Fibroblast of lung (primary cell): Measurements from ENCODE around the gene HNRNPM.

Experiments
- EZH2 ChIP-seq: IDR thresholded peaks from 2 replicates; pipeline ENCODE4 v1.5.1; 2012; ENCODE audit warnings: low read length, control low read depth, mild to moderate bottlenecking; ENCODE audit errors: missing control alignments
- TF ChIP-seq, protein P1 (sequence below), 2 donors: IDR thresholded peaks in 1 of 2; conservative IDR thresholded peaks in 1 of 2; 1 replicate in 1 of 2; 2 replicates in 1 of 2; pipeline ENCODE4 v1.5.1; 2011 to 2012; ENCODE audit warnings: low read length in 2 of 2, control low read depth in 1 of 2, inconsistent platforms in 1 of 2, low read depth in 1 of 2, mild to moderate bottlenecking in 1 of 2

DNA sequence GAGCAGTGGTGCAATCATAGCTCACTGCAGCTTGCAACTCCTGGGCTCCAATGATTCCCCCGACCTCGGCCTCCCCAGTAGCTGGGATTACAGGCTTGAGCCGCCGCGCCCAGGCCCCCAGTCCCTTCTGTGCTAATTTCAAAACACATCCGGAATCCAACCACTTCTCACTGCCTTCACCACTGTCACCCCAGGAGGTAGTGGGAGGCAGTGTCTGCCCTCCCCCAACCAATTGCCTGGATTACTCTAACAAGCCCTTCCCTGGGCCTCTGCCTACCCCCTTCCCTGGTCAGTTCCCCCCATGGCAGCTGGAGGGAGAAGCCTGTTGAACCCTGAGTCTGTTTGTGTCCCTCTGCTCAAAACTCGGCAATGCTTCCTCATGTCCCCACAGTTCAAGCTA is 55.4 kb downstream of the HNRNPM start:
- TF ChIP-seq EZH2: no peak
- TF ChIP-seq, protein P1, sequence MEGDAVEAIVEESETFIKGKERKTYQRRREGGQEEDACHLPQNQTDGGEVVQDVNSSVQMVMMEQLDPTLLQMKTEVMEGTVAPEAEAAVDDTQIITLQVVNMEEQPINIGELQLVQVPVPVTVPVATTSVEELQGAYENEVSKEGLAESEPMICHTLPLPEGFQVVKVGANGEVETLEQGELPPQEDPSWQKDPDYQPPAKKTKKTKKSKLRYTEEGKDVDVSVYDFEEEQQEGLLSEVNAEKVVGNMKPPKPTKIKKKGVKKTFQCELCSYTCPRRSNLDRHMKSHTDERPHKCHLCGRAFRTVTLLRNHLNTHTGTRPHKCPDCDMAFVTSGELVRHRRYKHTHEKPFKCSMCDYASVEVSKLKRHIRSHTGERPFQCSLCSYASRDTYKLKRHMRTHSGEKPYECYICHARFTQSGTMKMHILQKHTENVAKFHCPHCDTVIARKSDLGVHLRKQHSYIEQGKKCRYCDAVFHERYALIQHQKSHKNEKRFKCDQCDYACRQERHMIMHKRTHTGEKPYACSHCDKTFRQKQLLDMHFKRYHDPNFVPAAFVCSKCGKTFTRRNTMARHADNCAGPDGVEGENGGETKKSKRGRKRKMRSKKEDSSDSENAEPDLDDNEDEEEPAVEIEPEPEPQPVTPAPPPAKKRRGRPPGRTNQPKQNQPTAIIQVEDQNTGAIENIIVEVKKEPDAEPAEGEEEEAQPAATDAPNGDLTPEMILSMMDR (conservative IDR thresholded peaks at IDR 0.05 in 1 of 2, IDR thresholded peaks at IDR 0.05 in 1 of 2; ENCODE audit: low read depth in 1 of 2, low read length in 2 of 2): no peak
